BLaER1 treated with 17β-estradiol and CSF1 and Interleukin-3, amounts not matched to agents 10 nM and 100 nM (cell line): ENCODE results near the gene FSTL4.

Experiments used
- H3K27ac ChIP-seq, 11 experiments: shearing (Covaris generic); formaldehyde crosslinking; 2 replicates each; pipeline ENCODE4 v1.8.1; 2022
- H3K27me3 ChIP-seq, 11 experiments: shearing (Covaris generic); formaldehyde crosslinking; 2 replicates each; pipeline ENCODE4 v1.8.1; 2022
- H3K36me3 ChIP-seq, 11 experiments: shearing (Covaris generic); formaldehyde crosslinking; 2 replicates each; pipeline ENCODE4 v1.8.1; 2022
- H3K4me1 ChIP-seq, 10 experiments: shearing (Covaris generic); formaldehyde crosslinking; 2 replicates each; pipeline ENCODE4 v1.8.1; 2022
- H3K4me2 ChIP-seq, 11 experiments: shearing (Covaris generic); formaldehyde crosslinking; 2 replicates each; pipeline ENCODE4 v1.8.1; 2022
- H3K4me3 ChIP-seq, 10 experiments: shearing (Covaris generic); formaldehyde crosslinking; 2 replicates each; pipeline ENCODE4 v1.8.1; 2022
- H3K9ac ChIP-seq, 11 experiments: shearing (Covaris generic); formaldehyde crosslinking; 2 replicates each; pipeline ENCODE4 v1.8.1; 2022
- H3K9me3 ChIP-seq, 11 experiments: shearing (Covaris generic); formaldehyde crosslinking; replicated peaks in 1 of 11; 2 replicates each; pipeline ENCODE4 v1.8.1; 2022
- H4K20me1 ChIP-seq, 11 experiments: shearing (Covaris generic); formaldehyde crosslinking; 2 replicates each; pipeline ENCODE4 v1.8.1; 2022
- Cebpa-rat ChIP-seq, 11 experiments: shearing (Covaris generic); IDR thresholded peaks; 2 replicates each; pipeline ENCODE4 v1.8.1; 2022

Gene FSTL4

DNA sequence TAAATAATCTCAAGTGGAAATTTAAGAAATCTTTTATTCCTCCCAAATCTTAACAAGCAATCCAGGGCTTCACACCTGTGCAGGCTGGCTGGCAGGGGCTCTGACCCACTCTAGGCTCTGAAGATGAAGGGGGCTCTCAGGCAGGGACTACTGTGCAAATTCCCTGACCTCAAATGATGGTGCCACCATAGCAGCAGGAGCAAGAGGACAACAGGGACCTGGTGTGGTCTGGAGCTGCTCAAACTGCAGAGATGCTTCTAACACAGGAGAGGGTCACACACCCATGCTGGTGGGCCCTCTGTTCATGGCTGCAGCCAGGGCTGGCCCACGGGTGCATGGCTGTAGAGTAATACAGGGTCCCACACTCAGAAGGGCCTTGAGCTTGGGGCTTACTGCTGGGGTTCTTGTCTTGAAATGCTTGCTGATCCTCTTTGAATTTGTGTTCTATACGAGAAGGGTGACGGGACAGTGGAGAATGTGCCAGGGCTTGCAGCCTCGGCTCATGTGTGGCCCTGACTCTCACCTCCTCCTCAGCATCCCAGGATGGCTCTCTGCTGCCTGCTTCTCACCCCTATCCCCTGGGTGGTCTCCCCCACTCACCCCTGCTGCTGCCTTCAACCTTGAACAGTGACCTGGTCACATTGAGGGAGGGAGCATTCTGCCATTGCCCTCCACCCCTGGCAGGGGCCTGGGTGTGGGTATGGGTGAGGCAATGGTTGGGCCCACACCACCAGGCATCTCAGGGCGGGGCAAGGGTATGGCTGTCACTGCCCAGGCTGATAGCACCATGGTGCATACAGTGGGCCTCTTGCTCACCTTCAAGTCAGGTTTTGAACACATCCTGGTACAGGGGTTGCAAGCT, 191.7 kb downstream of the FSTL4 start:
- Histone ChIP-seq H3K4me3 (no peak overlapping the region), H3K4me2 (no peak overlapping the region), H3K27me3 (no peaks in the 10 kb centered on the region), H3K9ac (no peak overlapping the region), H4K20me1 (no peaks in the 10 kb centered on the region), H3K4me1 (peaks cover 5 to 19% (median 16%) of the 10 kb centered on the region in 10 experiments; a peak in 16 of 20 replicates), H3K36me3 (no peaks in the 10 kb centered on the region), H3K9me3 (no peaks in the 10 kb centered on the region; a peak in 1 of 22 replicates), H3K27ac (no peak overlapping the region)
- no peak for TF ChIP-seq Cebpa-rat (IDR thresholded peaks at IDR 0.05)

DNA sequence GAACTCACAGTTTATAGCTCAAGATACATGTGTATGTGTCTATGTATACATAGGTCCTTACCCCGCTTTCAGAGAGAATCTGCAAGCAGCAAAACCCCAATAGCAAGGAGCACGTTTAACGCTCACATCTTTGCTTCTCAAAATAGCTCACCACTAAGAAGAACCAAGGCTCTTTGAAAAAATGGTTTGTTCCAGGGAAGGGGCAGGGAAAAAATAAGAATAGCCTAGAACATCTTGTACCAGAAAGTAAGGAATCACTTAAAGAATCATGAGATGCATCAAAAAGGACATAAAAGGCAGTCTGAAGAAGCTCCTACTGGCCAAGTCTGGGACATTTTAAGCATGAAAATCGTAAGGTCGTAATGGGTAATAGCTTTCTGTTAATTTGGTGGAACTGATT, 196.4 kb downstream of the FSTL4 start:
- no peak for TF ChIP-seq Cebpa-rat (IDR thresholded peaks at IDR 0.05)
- H4K20me1 ChIP-seq: no peaks in the 10 kb centered on the region
- no peak overlapping the region for H3K27ac ChIP-seq

GRCh38 chr5:133415506-133415905, 196.8 kb downstream of the FSTL4 start:
- no peaks in the 10 kb centered on the region for H3K27me3 ChIP-seq
- no peaks in the 10 kb centered on the region for H4K20me1 ChIP-seq
- no peak for TF ChIP-seq Cebpa-rat (IDR thresholded peaks at IDR 0.05)
- H3K27ac ChIP-seq: no peak overlapping the region
- H3K4me3 ChIP-seq: no peak overlapping the region
- H3K4me2 ChIP-seq: no peak overlapping the region
- no peaks in the 10 kb centered on the region for H3K36me3 ChIP-seq
- H3K4me1 ChIP-seq: no peaks in the 10 kb centered on the region
- H3K9ac ChIP-seq: no peak overlapping the region
- no peaks in the 10 kb centered on the region; a peak in 1 of 22 replicates for H3K9me3 ChIP-seq

More for the DNA sequence above, 196.4 kb downstream of the FSTL4 start:
- no peak overlapping the region for H3K4me3 ChIP-seq
- no peaks in the 10 kb centered on the region for H3K36me3 ChIP-seq
- H3K9me3 ChIP-seq: no peaks in the 10 kb centered on the region; a peak in 1 of 22 replicates
- no peak overlapping the region for H3K9ac ChIP-seq
- H3K4me1 ChIP-seq: no peaks in the 10 kb centered on the region
- no peaks in the 10 kb centered on the region for H3K27me3 ChIP-seq
- H3K4me2 ChIP-seq: no peak overlapping the region

DNA sequence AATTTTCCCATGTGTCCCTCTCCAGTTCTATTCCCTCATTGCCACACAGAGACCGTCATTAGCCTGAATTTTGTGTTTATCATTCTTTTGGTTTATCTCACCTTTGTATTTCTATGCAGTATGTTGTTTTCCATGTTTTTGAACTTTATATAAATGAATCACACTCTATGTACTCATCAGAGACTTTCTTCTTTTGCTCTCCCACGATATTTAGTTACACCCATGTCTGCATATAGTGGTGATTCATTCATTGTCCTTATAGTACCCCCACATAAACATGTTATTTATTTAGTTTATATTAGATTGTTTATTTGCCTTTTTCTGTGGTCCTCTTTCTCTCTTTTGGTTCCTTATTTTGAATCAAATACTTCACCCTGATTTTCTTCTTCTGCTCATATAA, 199.7 kb downstream of the FSTL4 start:
- Histone ChIP-seq H3K4me2 (no peak overlapping the region), H3K9ac (no peak overlapping the region), H3K9me3 (no peaks in the 10 kb centered on the region), H3K27ac (no peak overlapping the region), H3K36me3 (no peaks in the 10 kb centered on the region), H3K4me3 (no peak overlapping the region), H3K4me1 (no peaks in the 10 kb centered on the region), H4K20me1 (no peaks in the 10 kb centered on the region), H3K27me3 (no peaks in the 10 kb centered on the region)
- TF ChIP-seq Cebpa-rat (IDR thresholded peaks at IDR 0.05): no peak

- no peak overlapping the region for H3K4me3 ChIP-seq
- H3K27ac ChIP-seq: no peak overlapping the region
- H3K4me2 ChIP-seq: no peak overlapping the region
- TF ChIP-seq Cebpa-rat (IDR thresholded peaks at IDR 0.05): no peak
- H3K9ac ChIP-seq: no peak overlapping the region
- H4K20me1 ChIP-seq: no peaks in the 10 kb centered on the region
- H3K27me3 ChIP-seq: no peaks in the 10 kb centered on the region
- H3K36me3 ChIP-seq: no peaks in the 10 kb centered on the region
- H3K9me3 ChIP-seq: no peaks in the 10 kb centered on the region
- 0 out of 20 replicates have a peak, but pooled peaks cover 0 to 4% (median 0%) of the 10 kb centered on the region in 10 experiments for H3K4me1 ChIP-seq
Observed at GRCh38 chr5:133410335-133410828, 202.0 kb downstream of the FSTL4 start.

DNA sequence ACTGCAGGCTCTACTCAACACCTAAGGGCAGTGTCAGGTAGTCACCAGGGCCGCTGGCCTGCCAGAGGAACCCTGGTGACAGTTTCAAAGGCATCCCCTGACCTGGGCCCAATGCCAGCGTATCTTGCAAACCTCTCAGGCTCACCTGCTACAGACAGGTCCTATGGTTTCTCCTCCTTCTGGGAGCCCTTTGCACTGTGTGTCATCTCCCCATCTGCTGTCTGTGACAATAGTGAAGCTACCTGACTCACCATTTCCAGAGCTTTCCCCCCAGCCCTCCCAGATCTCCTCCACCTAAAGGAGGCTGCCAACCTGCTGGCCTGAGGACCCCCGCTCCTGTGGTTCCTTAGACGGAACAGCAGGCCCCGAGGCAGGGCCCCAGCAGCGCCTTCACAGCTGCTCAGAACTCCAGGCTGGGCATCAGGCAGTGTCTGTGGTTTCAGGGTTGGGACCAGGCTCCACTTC, 203.1 kb downstream of the FSTL4 start:
- TF ChIP-seq Cebpa-rat (IDR thresholded peaks at IDR 0.05): no peak
- H3K9me3 ChIP-seq: no peaks in the 10 kb centered on the region
- H3K4me3 ChIP-seq: no peak overlapping the region
- 0 out of 20 replicates have a peak, but pooled peaks cover 0 to 4% (median 0%) of the 10 kb centered on the region in 10 experiments for H3K4me1 ChIP-seq
- no peak overlapping the region for H3K27ac ChIP-seq
- H3K27me3 ChIP-seq: no peaks in the 10 kb centered on the region
- H3K36me3 ChIP-seq: no peaks in the 10 kb centered on the region
- H4K20me1 ChIP-seq: no peaks in the 10 kb centered on the region
- no peak overlapping the region for H3K9ac ChIP-seq
- no peak overlapping the region for H3K4me2 ChIP-seq

DNA sequence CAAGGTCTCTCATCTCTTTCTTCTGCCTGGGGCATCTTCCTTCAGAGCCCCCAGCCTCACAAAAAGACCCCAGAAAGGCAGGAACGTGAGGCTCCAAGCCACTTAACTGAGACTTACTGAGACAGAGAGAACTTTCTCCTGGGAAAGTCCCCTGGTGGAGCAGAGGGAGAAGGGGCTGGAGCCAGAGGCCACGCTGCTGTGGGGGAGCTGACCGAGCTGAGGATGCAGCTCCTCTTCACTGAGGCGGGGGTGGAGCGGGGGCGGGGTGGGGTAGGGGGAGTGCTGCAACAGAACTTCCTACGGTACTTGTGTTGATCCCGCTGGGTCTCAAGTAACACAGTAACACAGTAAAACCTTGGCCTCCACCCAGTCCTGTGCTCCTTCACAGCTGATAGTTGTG, 204.0 kb downstream of the FSTL4 start:
- Histone ChIP-seq H3K36me3 (no peaks in the 10 kb centered on the region), H3K9me3 (no peaks in the 10 kb centered on the region), H4K20me1 (no peaks in the 10 kb centered on the region), H3K4me1 (0 out of 20 replicates have a peak, but pooled peaks cover 0 to 4% (median 0%) of the 10 kb centered on the region in 10 experiments), H3K4me3 (no peak overlapping the region), H3K27me3 (no peaks in the 10 kb centered on the region), H3K4me2 (no peak overlapping the region), H3K9ac (no peak overlapping the region), H3K27ac (no peak overlapping the region)
- TF ChIP-seq Cebpa-rat (IDR thresholded peaks at IDR 0.05): no peak

GRCh38 chr5:133406977-133407632, 205.2 kb downstream of the FSTL4 start:
- H3K36me3 ChIP-seq: no peaks in the 10 kb centered on the region
- H4K20me1 ChIP-seq: no peaks in the 10 kb centered on the region
- no peaks in the 10 kb centered on the region for H3K9me3 ChIP-seq
- H3K4me1 ChIP-seq: peaks cover 0 to 7% (median 1%) of the 10 kb centered on the region in 10 experiments; a peak in 12 of 20 replicates
- H3K4me3 ChIP-seq: no peak overlapping the region
- H3K9ac ChIP-seq: no peak overlapping the region
- no peaks in the 10 kb centered on the region for H3K27me3 ChIP-seq
- H3K27ac ChIP-seq: no peak overlapping the region
- no peak overlapping the region for H3K4me2 ChIP-seq
- no peak for TF ChIP-seq Cebpa-rat (IDR thresholded peaks at IDR 0.05)

GRCh38 chr5:133406208-133406976, 205.9 kb downstream of the FSTL4 start:
- Histone ChIP-seq H3K27ac (no peak overlapping the region), H3K4me1 (peaks cover 0 to 14% (median 8%) of the 10 kb centered on the region in 10 experiments; a peak in 14 of 20 replicates), H3K4me2 (no peak overlapping the region), H3K9me3 (no peaks in the 10 kb centered on the region), H3K9ac (no peak overlapping the region), H4K20me1 (no peaks in the 10 kb centered on the region), H3K4me3 (no peak overlapping the region), H3K27me3 (no peaks in the 10 kb centered on the region), H3K36me3 (no peaks in the 10 kb centered on the region)
- TF ChIP-seq Cebpa-rat (IDR thresholded peaks at IDR 0.05): no peak
